Measurements from ENCODE around the gene ZNF488.

Gene ZNF488

DNA sequence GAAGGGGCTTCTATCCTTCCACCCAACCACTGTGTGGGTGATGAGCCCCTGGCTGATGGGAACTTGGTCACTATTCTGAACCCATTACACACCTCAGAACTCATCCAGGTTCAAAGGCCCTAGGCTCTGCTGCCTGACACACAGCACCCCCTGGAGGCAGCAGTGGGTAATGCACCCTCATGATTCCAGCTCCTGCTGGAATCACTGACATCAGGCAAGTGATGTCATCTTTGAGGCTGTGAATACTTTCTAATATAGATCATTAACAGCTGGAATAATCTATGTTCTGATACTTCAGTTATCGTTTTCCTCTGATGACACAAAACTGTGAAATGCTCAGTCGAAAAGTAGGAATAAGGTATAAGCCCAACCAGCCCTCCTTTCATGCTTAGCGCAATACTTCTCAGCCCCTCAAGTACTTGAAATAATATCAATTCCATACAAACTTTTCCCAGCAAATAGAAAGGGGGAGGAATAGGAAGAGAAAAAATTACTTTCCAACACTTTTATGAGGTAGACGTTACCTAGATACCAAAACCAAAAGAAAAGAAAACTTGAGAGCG lies 43.4 kb downstream of the ZNF488 start:
- Histone ChIP-seq H3K4me2 (ENCODE audit: low read length) (no peak overlapping the region), H3K36me3 (ENCODE audit: control insufficient read depth, low read length) (no peaks in the 10 kb centered on the region), H3K9me3 (ENCODE audit: control insufficient read depth, insufficient read depth, low read length) (no peaks in the 10 kb centered on the region), H3F3A (ENCODE audit: control insufficient read depth, insufficient read depth) (no peaks in the 10 kb centered on the region), H3K4me1 (ENCODE audit: control insufficient read depth, low read length) (no peaks in the 10 kb centered on the region), H3K79me2 (ENCODE audit: control insufficient read depth, low read length) (no peaks in the 10 kb centered on the region), H3K9me2 (replicated peaks; ENCODE audit: control insufficient read depth, low read length) (no peaks in the 10 kb centered on the region), H3K4me3 (ENCODE audit: low read length) (no peak overlapping the region), H4K20me1 (ENCODE audit: control insufficient read depth, insufficient read depth, low read depth, low read length) (no peaks in the 10 kb centered on the region), H3K27ac (ENCODE audit: low read depth, low read length) (no peak overlapping the region), H3K27me3 (ENCODE audit: control insufficient read depth, low read length) (no peaks in the 10 kb centered on the region)
- TF ChIP-seq, protein P1, sequence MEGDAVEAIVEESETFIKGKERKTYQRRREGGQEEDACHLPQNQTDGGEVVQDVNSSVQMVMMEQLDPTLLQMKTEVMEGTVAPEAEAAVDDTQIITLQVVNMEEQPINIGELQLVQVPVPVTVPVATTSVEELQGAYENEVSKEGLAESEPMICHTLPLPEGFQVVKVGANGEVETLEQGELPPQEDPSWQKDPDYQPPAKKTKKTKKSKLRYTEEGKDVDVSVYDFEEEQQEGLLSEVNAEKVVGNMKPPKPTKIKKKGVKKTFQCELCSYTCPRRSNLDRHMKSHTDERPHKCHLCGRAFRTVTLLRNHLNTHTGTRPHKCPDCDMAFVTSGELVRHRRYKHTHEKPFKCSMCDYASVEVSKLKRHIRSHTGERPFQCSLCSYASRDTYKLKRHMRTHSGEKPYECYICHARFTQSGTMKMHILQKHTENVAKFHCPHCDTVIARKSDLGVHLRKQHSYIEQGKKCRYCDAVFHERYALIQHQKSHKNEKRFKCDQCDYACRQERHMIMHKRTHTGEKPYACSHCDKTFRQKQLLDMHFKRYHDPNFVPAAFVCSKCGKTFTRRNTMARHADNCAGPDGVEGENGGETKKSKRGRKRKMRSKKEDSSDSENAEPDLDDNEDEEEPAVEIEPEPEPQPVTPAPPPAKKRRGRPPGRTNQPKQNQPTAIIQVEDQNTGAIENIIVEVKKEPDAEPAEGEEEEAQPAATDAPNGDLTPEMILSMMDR (IDR thresholded peaks at IDR 0.05; ENCODE audit: low read depth, low read length, poor library complexity, severe bottlenecking), result peak; percentile 99
- TF ChIP-seq EZH2phosphoT487 (IDR thresholded peaks at IDR 0.05; ENCODE audit: borderline replicate concordance, low read length), result no peak

DNA sequence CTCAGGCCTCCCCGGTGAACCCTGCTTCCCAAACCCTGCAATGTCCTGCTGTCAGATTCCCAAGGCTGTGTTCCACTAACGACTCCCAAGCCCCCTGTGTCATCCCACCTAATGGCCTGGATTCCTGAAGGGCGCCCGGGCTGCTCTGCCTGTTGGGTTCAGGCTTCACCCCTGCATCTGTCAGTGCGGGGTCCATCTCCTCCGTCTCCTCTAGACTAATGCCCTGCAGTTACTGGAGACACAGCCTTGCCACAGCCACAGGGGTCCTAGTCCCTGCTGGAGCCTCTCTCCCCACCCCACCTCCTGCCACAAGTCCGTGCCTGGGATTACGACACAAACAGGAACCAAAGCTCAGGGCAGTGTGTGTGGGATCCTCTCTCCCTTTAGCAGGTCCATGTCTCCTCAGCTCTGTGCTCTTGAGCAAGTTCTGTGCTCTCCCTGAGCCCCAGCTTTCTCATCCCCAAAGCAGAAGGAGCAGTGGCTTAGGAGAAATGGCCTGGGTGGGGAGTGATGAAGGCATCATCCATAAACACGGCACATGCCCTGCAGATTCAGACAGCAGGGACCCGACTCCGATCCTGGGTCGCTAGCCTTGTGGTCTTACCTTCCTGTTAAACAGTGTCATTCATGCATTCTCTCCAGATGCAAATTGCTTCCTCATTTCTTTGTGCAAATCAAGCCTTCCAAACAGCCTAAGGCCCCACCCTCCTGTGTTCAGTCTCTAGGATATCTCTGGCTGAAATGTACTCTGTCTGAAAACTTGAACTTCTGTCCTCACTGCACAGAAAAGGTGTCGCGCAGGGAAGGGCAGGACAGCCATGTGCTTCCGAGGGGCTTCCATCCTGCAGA lies 44.1 kb downstream of the ZNF488 start:
- no peaks in the 10 kb centered on the region for H3K36me3 ChIP-seq (ENCODE audit: control insufficient read depth, low read length)
- no peaks in the 10 kb centered on the region for H3K9me3 ChIP-seq (ENCODE audit: control insufficient read depth, insufficient read depth, low read length)
- H3K4me1 ChIP-seq (ENCODE audit: control insufficient read depth, low read length), result no peaks in the 10 kb centered on the region
- no peaks in the 10 kb centered on the region for H3K27me3 ChIP-seq (ENCODE audit: control insufficient read depth, low read length)
- H3K27ac ChIP-seq (ENCODE audit: low read depth, low read length), result no peak overlapping the region
- no peak for TF ChIP-seq EZH2phosphoT487 (IDR thresholded peaks at IDR 0.05; ENCODE audit: borderline replicate concordance, low read length)
- TF ChIP-seq, protein P1 (IDR thresholded peaks at IDR 0.05; ENCODE audit: low read depth, low read length, poor library complexity, severe bottlenecking), result no peak
- no peaks in the 10 kb centered on the region for H3K9me2 ChIP-seq (replicated peaks; ENCODE audit: control insufficient read depth, low read length)
- no peak overlapping the region for H3K4me3 ChIP-seq (ENCODE audit: low read length)
- H4K20me1 ChIP-seq (ENCODE audit: control insufficient read depth, insufficient read depth, low read depth, low read length), result no peaks in the 10 kb centered on the region
- H3K4me2 ChIP-seq (ENCODE audit: low read length), result no peak overlapping the region
- no peaks in the 10 kb centered on the region for H3F3A ChIP-seq (ENCODE audit: control insufficient read depth, insufficient read depth)
- H3K79me2 ChIP-seq (ENCODE audit: control insufficient read depth, low read length), result no peaks in the 10 kb centered on the region

DNA sequence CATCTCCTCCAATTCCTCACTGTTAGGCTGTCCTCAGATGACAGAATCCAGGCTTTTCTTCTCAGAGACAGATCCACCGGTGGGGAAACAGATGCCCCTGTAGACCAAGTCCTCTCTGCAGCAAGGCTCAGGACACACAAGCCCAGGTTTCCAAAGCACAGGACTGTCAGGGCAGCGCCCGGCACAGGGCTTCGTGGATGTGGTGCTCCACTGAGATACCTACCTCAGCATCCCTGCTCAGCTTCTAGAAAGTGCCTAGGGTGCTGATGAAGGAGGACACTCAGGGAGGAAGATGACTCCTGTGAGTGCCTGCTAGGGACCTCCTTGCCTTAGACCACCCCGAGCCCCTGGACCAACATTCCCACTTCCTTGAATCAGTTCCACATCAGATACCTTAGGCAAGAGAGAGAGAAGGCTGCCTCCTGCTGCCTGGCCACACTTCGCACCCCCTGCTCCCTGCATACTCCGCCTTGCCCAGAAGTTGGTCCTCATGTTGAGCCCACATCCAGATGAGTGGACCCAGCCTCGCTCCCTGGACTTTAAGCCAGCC lies 44.8 kb downstream of the ZNF488 start:
- Histone ChIP-seq H3K9me3 (ENCODE audit: control insufficient read depth, insufficient read depth, low read length) (no peaks in the 10 kb centered on the region), H3F3A (ENCODE audit: control insufficient read depth, insufficient read depth) (no peaks in the 10 kb centered on the region), H3K27me3 (ENCODE audit: control insufficient read depth, low read length) (no peaks in the 10 kb centered on the region), H3K4me3 (ENCODE audit: low read length) (no peak overlapping the region), H3K36me3 (ENCODE audit: control insufficient read depth, low read length) (no peaks in the 10 kb centered on the region), H3K4me1 (ENCODE audit: control insufficient read depth, low read length) (no peaks in the 10 kb centered on the region), H3K4me2 (ENCODE audit: low read length) (no peak overlapping the region), H3K27ac (ENCODE audit: low read depth, low read length) (no peak overlapping the region), H3K79me2 (ENCODE audit: control insufficient read depth, low read length) (no peaks in the 10 kb centered on the region), H3K9me2 (replicated peaks; ENCODE audit: control insufficient read depth, low read length) (no peaks in the 10 kb centered on the region), H4K20me1 (ENCODE audit: control insufficient read depth, insufficient read depth, low read depth, low read length) (no peaks in the 10 kb centered on the region)
- no peak for TF ChIP-seq EZH2phosphoT487 (IDR thresholded peaks at IDR 0.05; ENCODE audit: borderline replicate concordance, low read length)
- TF ChIP-seq, protein P1 (IDR thresholded peaks at IDR 0.05; ENCODE audit: low read depth, low read length, poor library complexity, severe bottlenecking), result no peak
